Endothelial cell of umbilical vein (primary cell): ENCODE measurements around the gene SSC5D. TPM values are rescaled to one million over a fixed set of nuclear protein-coding genes. Genes with fewer than 3 reads are reported as not detected.

ENCODE experiments used
- BruUV-seq: library from RNA; stranded (reverse); fragments of 400-500 nt; replicated peaks from 2 replicates; lab custom pipeline; 2021; lab: Mats Ljungman, UMichigan
- CTCF ChIA-PET: fragments of 300-600, 350-600 bp; sonication (Branson Sonifier 250); formaldehyde crosslinking; loops from one replicate; lab custom pipeline; 2021; ENCODE audit warnings: antibody characterized with exemption, inconsistent platforms; lab: Charles Lee
- POLR2A ChIA-PET: fragments of 300-600, 350-600 bp; sonication (Branson Sonifier 250); formaldehyde crosslinking; loops from one replicate; lab custom pipeline; 2021; ENCODE audit warnings: antibody characterized with exemption, inconsistent platforms; lab: Charles Lee
- DNase-seq: peaks from one replicate; pipeline ENCODE4 v3.0.0-alpha.2; 2011; ENCODE audit warnings: low read depth, low spot score
- FAIRE-seq: peaks from 2 replicates; lab custom pipeline; 2011; peaks lifted over from hg19 to GRCh38; lab: Jason Lieb, UNC
- H2AFZ ChIP-seq: 2 replicates; pipeline ENCODE4 v1.6.0; 2012; ENCODE audit warnings: low read depth, low read length, control low read depth, inconsistent platforms
- H3K27ac ChIP-seq: 2 replicates; pipeline ENCODE4 v1.5.1; 2011; ENCODE audit warnings: low read depth, mild to moderate bottlenecking, control low read depth, low read length, moderate library complexity; ENCODE audit not compliant: insufficient read depth
- H3K27me3 ChIP-seq, 2 experiments: 2 replicates each; pipeline versions ENCODE4 v1.6.0 to v1.6.1; 2011; ENCODE audit warnings: low read length in 2 of 2, mixed read lengths in 1 of 2; ENCODE audit not compliant: control insufficient read depth in 2 of 2, insufficient read depth in 2 of 2
- H3K36me3 ChIP-seq, 2 experiments: 2 replicates in 1 of 2; 3 replicates in 1 of 2; pipeline ENCODE4 v1.5.1; 2011; ENCODE audit warnings: low read length in 2 of 2, mild to moderate bottlenecking in 1 of 2, moderate library complexity in 1 of 2; ENCODE audit not compliant: control insufficient read depth in 2 of 2, insufficient read depth in 2 of 2; ENCODE audit errors: extremely low read depth in 1 of 2
- H3K4me1 ChIP-seq: 3 replicates; pipeline ENCODE4 v1.5.1; 2011; ENCODE audit warnings: mild to moderate bottlenecking, low read length; ENCODE audit not compliant: control insufficient read depth, insufficient read depth; ENCODE audit errors: extremely low read depth
- H3K4me2 ChIP-seq: 2 replicates; pipeline ENCODE4 v1.6.1; 2011; ENCODE audit warnings: low read length, control low read depth, mixed read lengths; ENCODE audit not compliant: insufficient read depth
- H3K4me3 ChIP-seq, 3 experiments: fragments of 200-600 bp in 1 of 3; sonication (generic), shearing (Covaris generic) in 1 of 3; replicated peaks in 1 of 3; 2 replicates each; pipeline ENCODE4 v1.5.1; 2011 to 2016; ENCODE audit warnings: control low read depth in 3 of 3, low read length in 3 of 3, mild to moderate bottlenecking in 2 of 3, inconsistent platforms in 1 of 3, low read depth in 1 of 3, moderate library complexity in 1 of 3; ENCODE audit not compliant: insufficient read depth in 1 of 3
- H3K79me2 ChIP-seq: 2 replicates; pipeline ENCODE4 v1.6.0; 2012; ENCODE audit warnings: low read length, inconsistent platforms; ENCODE audit not compliant: control insufficient read depth, insufficient read depth
- H3K9ac ChIP-seq: replicated peaks from 2 replicates; pipeline ENCODE3; 2011; ENCODE audit warnings: low read length, control low read depth; ENCODE audit not compliant: insufficient read depth; ENCODE audit errors: extremely low read depth
- H3K9me1 ChIP-seq: replicated peaks from 3 replicates; pipeline ENCODE4 v1.6.0; 2011; ENCODE audit warnings: mild to moderate bottlenecking, low read length; ENCODE audit not compliant: control insufficient read depth, insufficient read depth; ENCODE audit errors: extremely low read depth
- H3K9me3 ChIP-seq: replicated peaks from 2 replicates; pipeline ENCODE4 v1.5.1; 2012; ENCODE audit warnings: low read length, inconsistent platforms; ENCODE audit not compliant: control insufficient read depth, insufficient read depth
- H4K20me1 ChIP-seq: replicated peaks from 2 replicates; pipeline ENCODE3; 2011; ENCODE audit warnings: mild to moderate bottlenecking, low read length; ENCODE audit not compliant: control insufficient read depth, insufficient read depth; ENCODE audit errors: extremely low read depth
- EZH2 ChIP-seq: IDR thresholded peaks from 2 replicates; pipeline ENCODE4 v1.6.1; 2012; ENCODE audit warnings: borderline replicate concordance, low read depth, mild to moderate bottlenecking, moderate library complexity, low read length, inconsistent platforms; ENCODE audit not compliant: severe bottlenecking
- FOS ChIP-seq: IDR thresholded peaks from 2 replicates; pipeline ENCODE4 v1.6.1; 2011; ENCODE audit warnings: mild to moderate bottlenecking, low read length, moderate library complexity, borderline replicate concordance; ENCODE audit not compliant: insufficient read depth
- JUN ChIP-seq: IDR thresholded peaks from 2 replicates; pipeline ENCODE4 v1.6.1; 2011; ENCODE audit warnings: borderline replicate concordance, low read depth; ENCODE audit not compliant: insufficient read length, insufficient read depth
- MYC ChIP-seq: IDR thresholded peaks from one replicate; pipeline ENCODE4 v1.6.1; 2011; ENCODE audit warnings: mild to moderate bottlenecking, low read depth, low read length
- POLR2A ChIP-seq: IDR thresholded peaks from 2 replicates; pipeline ENCODE4 v1.6.1; 2012; ENCODE audit warnings: low read depth, mild to moderate bottlenecking, control low read depth, low read length
- POLR2AphosphoS5 ChIP-seq: IDR thresholded peaks from 2 replicates; pipeline ENCODE4 v1.6.1; 2012; ENCODE audit warnings: low read depth, mild to moderate bottlenecking, control low read depth, low read length, moderate library complexity; ENCODE audit not compliant: insufficient read depth
- dilution Hi-C: fragments of 300-500 bp; cut with MboI; formaldehyde crosslinking; loops from one replicate; pipeline ENCODE4 v1.15.0; 2019; ENCODE audit warnings: low sequenced_read_pairs; ENCODE audit not compliant: extremely low pct_ligation_motif_present
- intact Hi-C: fragments of 100-400 bp; cut with micrococcal nuclease; formaldehyde crosslinking; loops from one replicate; pipeline ENCODE4 v1.10.0; 2022
- polyA plus RNA-seq, 4 experiments: library from polyadenylated mRNA; depleted of rRNA in 3 of 4; stranded (reverse) in 3 of 4; unstranded in 1 of 4; fragments of >200 nt; gene quantifications; 2 replicates each; pipeline versions ENCODE4 v1.2.1 to v1.2.3, GENCODE V29; 2011 to 2012; ENCODE audit warnings: missing spikeins in 1 of 4
- total RNA-seq: library from RNA; stranded (reverse); gene quantifications from 2 replicates; pipeline ENCODE4 v1.2.3, GENCODE V29; 2021
- TF ChIP-seq, protein P1 (sequence below): IDR thresholded peaks from 2 replicates; pipeline ENCODE4 v1.6.1; 2011; ENCODE audit not compliant: insufficient read depth, insufficient read length
- TF ChIP-seq, protein P2 (sequence below), 2 donors: IDR thresholded peaks; 1 replicate in 1 of 2; 2 replicates in 1 of 2; pipeline ENCODE4 v1.5.1; 2011; ENCODE audit warnings: low read length in 2 of 2, mild to moderate bottlenecking in 2 of 2, moderate library complexity in 2 of 2, control low read depth in 1 of 2, inconsistent platforms in 1 of 2, low read depth in 1 of 2; ENCODE audit not compliant: insufficient read depth in 1 of 2; ENCODE audit errors: extremely low read depth in 1 of 2

Gene SSC5D
- total and polyA plus RNA-seq, 2 donors (not counting 3 experiments of a cell fraction or from before 2014, with no cell fraction given), result 0.47 to 1.3 TPM

DNA sequence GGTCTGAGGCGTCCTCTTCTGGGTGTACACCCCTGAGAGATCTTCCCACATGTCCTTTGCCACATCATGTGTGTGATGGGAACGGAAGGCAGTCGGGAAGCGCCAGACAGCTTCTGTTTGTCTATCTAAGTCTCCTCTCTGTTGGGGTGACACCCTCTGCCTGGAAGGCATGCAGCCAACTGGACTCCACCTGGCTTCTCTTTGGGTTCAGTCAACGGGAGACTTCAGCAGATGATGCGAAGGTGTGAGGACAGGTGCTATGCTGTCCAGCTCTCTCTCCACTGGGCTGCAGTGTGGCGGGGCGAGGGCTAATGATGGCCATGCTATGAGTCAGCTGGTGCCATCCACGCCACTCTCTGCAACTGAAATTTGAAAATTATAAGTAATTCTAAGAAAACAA is 71.4 kb downstream of the SSC5D start:
- CTCF ChIA-PET, result interaction anchor here (0.8 kb wide), 1 partner anchor 56 kb away, joined by 3 read pairs; no protein-coding TSS in a partner anchor
- TF ChIP-seq, protein P1, sequence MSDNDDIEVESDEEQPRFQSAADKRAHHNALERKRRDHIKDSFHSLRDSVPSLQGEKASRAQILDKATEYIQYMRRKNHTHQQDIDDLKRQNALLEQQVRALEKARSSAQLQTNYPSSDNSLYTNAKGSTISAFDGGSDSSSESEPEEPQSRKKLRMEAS, result no peak
- TF ChIP-seq, protein P2, sequence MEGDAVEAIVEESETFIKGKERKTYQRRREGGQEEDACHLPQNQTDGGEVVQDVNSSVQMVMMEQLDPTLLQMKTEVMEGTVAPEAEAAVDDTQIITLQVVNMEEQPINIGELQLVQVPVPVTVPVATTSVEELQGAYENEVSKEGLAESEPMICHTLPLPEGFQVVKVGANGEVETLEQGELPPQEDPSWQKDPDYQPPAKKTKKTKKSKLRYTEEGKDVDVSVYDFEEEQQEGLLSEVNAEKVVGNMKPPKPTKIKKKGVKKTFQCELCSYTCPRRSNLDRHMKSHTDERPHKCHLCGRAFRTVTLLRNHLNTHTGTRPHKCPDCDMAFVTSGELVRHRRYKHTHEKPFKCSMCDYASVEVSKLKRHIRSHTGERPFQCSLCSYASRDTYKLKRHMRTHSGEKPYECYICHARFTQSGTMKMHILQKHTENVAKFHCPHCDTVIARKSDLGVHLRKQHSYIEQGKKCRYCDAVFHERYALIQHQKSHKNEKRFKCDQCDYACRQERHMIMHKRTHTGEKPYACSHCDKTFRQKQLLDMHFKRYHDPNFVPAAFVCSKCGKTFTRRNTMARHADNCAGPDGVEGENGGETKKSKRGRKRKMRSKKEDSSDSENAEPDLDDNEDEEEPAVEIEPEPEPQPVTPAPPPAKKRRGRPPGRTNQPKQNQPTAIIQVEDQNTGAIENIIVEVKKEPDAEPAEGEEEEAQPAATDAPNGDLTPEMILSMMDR (IDR thresholded peaks at IDR 0.05; ENCODE audit: extremely low read depth in 1 of 2, insufficient read depth in 1 of 2, low read depth in 1 of 2, low read length in 2 of 2), result no peak
- no peak for TF ChIP-seq EZH2
- TF ChIP-seq POLR2AphosphoS5, result no peak
- TF ChIP-seq MYC, result no peak
- TF ChIP-seq POLR2A, result no peak
- Histone ChIP-seq H3K36me3 (no peaks in the 10 kb centered on the region), H3K27ac (no peak overlapping the region), H3K4me1 (no peaks in the 10 kb centered on the region), H3K27me3 (peaks cover 0 to 3% of the 10 kb centered on the region in 2 experiments), H3K4me2 (no peak overlapping the region), H3K9me3 (no peaks in the 10 kb centered on the region), H3K4me3 (no peak overlapping the region), H3K9me1 (no peaks in the 10 kb centered on the region), H2AFZ (no peak overlapping the region), H3K9ac (no peak overlapping the region), H4K20me1 (no peaks in the 10 kb centered on the region), H3K79me2 (no peaks in the 10 kb centered on the region)
- intact Hi-C loops, result no loop called here
- DNase-seq, result no peak
- dilution Hi-C loops, result no loop called here
- POLR2A ChIA-PET, result no interaction called here
- no TSS peak for BruUV-seq
- no peak for FAIRE-seq

DNA sequence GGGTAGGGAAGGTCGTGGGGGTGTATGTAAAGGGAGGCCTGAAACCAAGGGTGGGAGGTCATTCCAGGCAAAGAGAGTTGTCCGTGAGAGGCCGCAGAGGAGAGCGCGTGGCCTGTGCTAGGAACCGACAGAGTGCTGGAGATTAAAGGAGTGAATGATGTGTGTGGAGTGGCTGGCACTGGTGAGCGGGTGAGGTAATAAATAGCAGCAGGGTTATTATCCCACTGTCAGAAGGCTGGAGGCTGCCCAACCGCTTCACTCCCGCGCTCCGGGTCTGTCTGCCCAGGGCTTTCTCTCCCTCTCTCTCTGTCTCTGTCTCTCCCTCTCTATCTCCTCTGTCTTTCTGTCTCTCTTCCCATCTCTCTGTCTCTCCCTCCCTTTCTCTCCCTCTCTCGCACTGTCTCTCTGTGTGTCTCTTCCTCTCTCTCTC is 75.0 kb downstream of the SSC5D start:
- Histone ChIP-seq H3K9me1 (no peaks in the 10 kb centered on the region), H4K20me1 (no peaks in the 10 kb centered on the region), H3K36me3 (no peaks in the 10 kb centered on the region), H2AFZ (no peak overlapping the region), H3K9ac (no peak overlapping the region), H3K79me2 (no peaks in the 10 kb centered on the region), H3K27ac (no peak overlapping the region), H3K4me3 (no peak overlapping the region), H3K27me3 (peaks cover 0 to 5% of the 10 kb centered on the region in 2 experiments), H3K4me2 (no peak overlapping the region), H3K4me1 (no peaks in the 10 kb centered on the region), H3K9me3 (no peaks in the 10 kb centered on the region)
- ChIA-PET CTCF (no interaction called here), POLR2A (no interaction called here)
- TF ChIP-seq MYC (no peak), POLR2AphosphoS5 (no peak), JUN (no peak), FOS (no peak)
- FAIRE-seq, result no peak
- intact Hi-C loops, result no loop called here
- no TSS peak for BruUV-seq
- dilution Hi-C loops, result no loop called here
- DNase-seq, result no peak
